HG03469 (cell line): ENCODE measurements around the gene RRP36.
A peak's percentile ranks its signal among the peaks of the same experiment; 100 is the strongest.
"Not testable (repeated sequence)": the region's sequence is repeated elsewhere in the genome, so short reads cannot be mapped to it uniquely, and the experiment has no call there.

ENCODE experiments used
- ATAC-seq: cut with Tn5 transposase; IDR thresholded peaks from one replicate; pipeline ENCODE4 v1.9.1; 2021; ENCODE audit warnings: mild to moderate bottlenecking, moderate library complexity, moderate number of reproducible peaks; ENCODE audit not compliant: unreplicated experiment

The RRP36 gene, protein sequence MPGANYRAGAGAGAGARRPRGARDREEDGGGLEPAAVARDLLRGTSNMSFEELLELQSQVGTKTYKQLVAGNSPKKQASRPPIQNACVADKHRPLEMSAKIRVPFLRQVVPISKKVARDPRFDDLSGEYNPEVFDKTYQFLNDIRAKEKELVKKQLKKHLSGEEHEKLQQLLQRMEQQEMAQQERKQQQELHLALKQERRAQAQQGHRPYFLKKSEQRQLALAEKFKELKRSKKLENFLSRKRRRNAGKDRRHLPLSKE

DNA sequence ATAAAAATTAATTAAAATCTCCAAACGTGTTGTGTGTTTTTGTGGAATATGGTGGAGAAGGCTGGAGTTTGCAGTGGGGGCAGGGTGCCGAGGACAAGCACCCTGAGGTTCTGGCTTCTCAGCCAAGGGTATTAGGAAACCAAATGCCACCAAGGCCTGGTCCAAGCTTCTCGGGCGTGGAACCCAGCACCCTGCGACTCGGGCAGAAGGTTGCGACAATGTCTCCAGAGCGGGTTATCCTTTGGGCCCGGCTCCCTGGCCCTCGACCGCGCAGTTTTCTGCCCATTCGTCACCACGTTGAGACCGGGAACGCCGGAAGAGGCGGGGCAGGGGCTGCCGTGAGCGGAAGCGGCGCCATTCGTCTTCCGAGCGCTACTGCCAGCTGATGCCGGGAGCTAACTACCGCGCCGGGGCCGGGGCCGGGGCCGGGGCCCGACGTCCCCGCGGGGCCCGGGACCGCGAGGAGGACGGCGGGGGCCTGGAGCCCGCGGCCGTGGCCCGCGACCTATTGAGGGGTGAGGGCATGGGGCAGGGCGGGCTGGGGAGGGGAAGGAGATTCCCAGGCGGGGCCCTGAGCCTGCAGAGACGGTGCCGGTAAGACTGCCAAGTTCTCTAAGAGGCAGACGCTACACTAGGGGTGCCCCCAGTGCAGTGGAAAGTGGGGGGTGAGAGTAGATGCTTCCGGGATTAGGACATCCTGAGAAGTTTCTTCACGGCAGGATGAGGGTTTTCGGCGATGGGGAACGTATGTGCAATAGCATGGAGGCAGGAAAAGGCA is at the start of gene RRP36:
TSS of gene RRP36 (plus strand) at position 354 of the 778 bp plus-strand sequence. CDS start at position 386, 32 bp downstream.
- peak; percentile 51 for ATAC-seq

DNA sequence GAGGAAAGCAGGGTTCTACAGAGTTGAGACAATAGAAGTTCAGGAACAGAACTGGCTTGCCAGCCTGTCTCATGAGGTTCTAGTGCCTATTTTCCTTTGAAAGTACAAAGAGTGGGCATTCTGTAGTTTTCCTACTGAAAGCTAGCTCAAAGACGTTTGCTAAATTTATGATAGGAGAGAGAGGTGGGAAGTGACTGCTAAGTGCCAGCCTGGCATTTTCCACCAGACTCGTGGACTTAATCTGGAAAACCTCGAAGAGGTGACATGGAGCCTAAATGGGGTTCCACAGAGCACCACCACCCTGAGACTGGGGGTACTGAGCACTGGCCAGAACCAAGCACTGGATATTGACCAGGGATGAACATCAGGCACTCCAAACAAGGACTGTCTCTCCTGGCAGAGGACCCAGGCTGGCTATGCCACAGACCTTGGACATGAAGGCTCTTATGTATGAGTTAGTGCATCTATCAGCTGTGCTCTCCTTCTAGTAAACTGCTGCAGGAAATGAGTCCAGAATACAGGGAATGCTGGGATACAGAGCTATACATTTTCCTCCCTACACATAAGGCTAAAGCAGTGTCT is 49.6 kb upstream of the RRP36 start:
- ATAC-seq = no peak

DNA sequence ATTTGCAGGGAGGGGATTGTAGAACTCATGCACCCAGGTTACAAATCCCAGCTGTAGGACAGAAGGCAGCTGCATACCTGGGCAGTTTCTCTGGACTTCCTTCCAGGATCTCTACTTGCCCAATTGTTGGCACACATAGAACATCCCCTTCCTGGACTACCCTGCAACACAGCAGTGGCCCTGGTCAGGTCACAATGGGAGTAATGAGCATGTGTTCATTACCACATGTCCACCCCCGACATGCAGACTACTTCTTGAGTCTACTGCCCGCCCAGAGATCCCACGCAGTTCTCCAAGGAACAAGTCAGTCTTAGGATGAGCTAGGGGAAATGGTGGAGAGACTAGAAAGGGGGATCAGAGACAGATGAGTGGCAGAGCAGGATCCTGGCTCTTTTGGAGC is 47.5 kb upstream of the RRP36 start:
- ATAC-seq = no peak

DNA sequence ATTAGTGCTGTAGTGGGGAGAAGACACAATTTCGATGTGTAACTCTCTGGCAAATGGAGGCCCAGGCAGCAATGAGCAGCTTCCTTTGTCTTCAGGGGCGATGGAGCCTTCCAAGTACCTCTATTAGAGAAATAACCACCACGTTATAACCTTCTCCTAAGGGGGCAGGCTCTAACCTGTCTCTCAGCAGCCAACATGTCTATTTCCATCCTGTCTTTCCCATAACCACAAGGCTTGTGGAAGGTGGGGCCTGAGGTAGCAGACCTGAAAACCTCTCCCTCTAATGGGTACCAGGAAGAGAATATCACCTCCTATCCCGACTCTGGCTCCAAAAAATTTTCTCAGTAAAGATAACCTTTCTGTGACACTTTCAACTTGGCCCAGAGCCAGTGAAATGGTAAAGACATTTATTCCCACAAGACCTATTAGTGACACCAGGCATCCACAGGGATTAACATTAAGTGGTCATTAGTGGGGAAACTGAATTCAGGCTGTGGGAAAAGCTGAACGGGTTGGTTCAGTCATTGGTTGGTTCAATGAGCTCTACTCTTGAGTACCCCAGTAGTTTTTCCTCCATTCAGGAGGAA is 46.4 kb upstream of the RRP36 start:
- no peak for ATAC-seq

GRCh38 chr6:42978487-42978838 is 43.0 kb upstream of the RRP36 start:
- peak; percentile 16 for ATAC-seq

- peak; percentile 73 for ATAC-seq
Observed at GRCh38 chr6:42978839-42979522, 42.4 kb upstream of the RRP36 start, which contains the start of gene PEX6. Gene PEX6 (minus strand): TSS chr6:42979181. CDS start chr6:42979150, 31 bp downstream.

GRCh38 chr6:42979523-42980177 is 41.8 kb upstream of the RRP36 start:
- no peak for ATAC-seq

DNA sequence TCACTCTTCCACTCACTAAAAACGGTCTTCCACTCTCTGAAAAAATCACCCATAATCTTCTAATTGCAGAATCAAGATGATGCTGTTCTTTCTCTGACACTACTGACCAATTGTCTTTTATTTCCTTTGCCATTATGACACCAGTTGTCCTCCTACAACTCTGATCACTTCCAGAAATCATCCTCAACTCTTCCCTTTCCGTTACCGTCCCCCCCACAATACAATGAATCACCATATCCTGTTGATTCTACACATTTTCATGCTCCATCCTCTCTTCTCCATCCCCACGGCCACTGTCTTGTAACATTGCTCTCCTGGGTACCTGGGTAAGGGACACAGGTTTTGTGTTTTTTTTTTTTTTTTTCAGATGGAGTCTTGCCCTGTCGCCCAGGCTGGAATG is 39.6 kb upstream of the RRP36 start:
- no peak for ATAC-seq

- peak; percentile 82 for ATAC-seq
Observed at GRCh38 chr6:42984001-42984923, 37.2 kb upstream of the RRP36 start, which contains the start of gene PPP2R5D. Gene PPP2R5D (plus strand): TSS chr6:42984570. CDS start chr6:42984678, 108 bp downstream.

DNA sequence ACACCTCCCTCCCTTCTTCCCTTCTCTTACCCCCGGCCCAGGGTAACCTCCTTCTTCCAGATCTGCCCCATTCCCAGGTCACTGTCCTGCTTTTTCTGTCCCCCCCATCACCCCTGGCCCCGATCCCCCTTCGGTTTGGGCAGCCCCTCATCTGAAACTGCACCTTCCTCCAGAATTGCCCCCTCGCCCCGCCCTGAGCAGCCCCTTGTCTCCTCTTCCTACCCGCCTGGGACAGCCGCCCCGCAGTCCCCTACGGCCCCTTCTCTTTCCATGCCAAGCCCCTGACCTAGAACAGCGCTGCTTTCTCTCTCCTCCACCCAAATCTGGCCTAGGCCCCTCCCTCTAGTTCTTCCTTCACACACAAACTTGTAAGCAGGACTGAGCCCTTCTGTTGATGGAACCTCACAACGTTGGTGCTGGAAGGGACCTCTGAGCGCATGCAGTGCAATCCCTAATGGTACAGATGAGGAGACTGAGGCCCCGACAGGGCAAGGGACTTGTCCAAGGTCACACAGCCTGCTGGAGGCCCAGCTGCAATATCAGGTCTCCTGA is 36.4 kb upstream of the RRP36 start:
- ATAC-seq = no peak

- ATAC-seq = no peak
Observed at GRCh38 chr6:42987533-42988451, 33.6 kb upstream of the RRP36 start.

GRCh38 chr6:42988486-42989020 is 32.9 kb upstream of the RRP36 start:
- no peak for ATAC-seq

GRCh38 chr6:42989923-42990322 is 31.5 kb upstream of the RRP36 start:
- no peak for ATAC-seq

DNA sequence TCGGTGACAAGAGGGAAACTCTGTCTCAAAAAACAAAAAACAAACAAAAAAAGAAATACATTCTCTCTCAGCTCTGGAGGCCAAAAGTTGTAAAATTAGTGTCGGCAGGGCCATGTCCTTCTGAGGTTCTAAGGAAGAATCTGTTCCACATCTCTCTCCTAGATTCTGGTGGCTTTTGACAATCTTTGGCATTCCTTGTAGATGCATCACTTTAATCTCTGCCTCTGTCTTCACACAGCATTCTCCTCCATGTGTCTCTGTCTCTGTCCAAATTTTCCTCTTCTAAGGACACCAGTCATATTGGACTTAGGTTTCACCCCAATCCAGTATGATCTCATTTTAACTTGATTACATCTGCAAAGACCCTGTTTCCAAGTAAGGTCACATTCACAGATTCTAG is 28.0 kb upstream of the RRP36 start:
- no peak for ATAC-seq

DNA sequence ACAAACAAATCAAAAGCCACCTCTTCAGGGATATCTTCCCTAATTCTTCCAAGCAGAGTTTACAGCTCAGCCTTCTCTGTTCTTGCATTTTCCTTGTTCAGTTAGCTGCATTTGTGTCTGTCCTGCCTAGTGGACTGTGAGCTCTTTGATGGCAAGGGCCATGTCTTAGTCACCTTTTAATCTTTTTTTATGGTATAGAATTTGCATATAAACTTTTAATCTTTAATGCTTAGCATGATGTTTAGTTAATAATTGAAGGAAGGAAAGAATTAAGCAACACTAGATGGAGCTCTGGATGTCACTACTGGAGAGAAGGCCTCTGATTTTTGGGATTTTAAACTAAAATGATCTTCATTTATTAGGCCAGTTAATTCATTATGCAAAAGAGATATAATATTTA is 24.9 kb upstream of the RRP36 start:
- no peak for ATAC-seq

DNA sequence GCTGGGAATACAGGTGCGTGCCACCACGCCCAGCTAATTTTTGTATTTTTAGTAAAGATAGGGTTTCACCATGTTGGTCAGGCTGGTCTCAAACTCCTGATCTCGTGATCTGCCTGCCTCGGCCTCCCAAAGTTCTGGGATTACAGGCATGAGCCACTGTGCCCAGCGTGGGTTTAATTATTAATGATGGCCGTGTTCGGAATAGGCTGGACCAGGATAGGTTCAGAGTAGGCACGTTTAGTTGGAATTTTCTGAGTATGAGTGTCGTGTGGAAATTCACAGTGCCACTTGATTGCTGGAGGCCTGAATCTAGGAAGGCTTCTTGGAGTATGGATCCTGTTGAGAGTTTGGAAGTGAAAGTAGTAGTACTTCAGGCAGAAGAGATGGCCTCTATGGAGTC is 23.2 kb upstream of the RRP36 start:
- ATAC-seq = not testable (repeated sequence)

DNA sequence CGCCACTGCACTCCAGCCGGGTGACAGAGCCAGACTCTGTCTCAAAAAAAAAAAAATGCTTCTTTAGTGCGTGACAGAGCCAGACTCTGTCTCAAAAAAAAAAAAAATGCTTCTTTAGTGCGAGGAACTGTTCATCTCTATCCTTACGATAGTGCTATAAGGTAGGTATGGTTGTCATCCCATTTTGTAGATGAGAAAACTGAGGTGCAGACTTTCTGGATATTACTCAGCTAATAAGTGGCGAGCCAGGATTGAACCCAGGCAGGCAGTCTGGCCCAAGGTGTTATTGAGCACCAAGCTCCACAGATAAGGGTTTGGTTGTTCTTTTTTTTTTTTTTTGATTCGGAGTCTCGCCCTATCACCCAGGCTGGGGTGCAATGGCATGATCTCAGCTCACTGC is 19.6 kb upstream of the RRP36 start:
- no peak for ATAC-seq

DNA sequence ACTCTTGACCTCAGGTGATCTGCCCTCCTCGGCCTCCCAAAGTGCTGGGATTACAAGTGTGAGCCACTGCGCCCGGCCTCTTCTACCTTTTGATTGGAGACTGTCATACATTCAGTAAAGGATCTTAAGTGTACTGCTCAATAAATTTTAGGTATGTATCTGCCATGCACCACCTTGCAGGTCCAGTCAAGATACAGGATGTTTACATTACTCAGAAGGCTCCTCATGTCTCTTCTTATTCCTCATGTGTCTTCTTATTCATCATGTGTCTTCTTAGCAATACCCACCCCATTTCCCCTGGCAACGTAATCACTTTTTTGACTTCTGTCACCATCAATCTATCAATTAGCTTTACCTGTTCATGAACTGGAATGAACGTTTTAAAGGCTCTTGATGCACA is 15.6 kb upstream of the RRP36 start:
- no peak for ATAC-seq
